ENCODE measurements around the gene B3GALT5.
"Not testable (repeated sequence)": the region's sequence is repeated elsewhere in the genome, so short reads cannot be mapped to it uniquely, and the experiment has no call there.

Gene B3GALT5

DNA sequence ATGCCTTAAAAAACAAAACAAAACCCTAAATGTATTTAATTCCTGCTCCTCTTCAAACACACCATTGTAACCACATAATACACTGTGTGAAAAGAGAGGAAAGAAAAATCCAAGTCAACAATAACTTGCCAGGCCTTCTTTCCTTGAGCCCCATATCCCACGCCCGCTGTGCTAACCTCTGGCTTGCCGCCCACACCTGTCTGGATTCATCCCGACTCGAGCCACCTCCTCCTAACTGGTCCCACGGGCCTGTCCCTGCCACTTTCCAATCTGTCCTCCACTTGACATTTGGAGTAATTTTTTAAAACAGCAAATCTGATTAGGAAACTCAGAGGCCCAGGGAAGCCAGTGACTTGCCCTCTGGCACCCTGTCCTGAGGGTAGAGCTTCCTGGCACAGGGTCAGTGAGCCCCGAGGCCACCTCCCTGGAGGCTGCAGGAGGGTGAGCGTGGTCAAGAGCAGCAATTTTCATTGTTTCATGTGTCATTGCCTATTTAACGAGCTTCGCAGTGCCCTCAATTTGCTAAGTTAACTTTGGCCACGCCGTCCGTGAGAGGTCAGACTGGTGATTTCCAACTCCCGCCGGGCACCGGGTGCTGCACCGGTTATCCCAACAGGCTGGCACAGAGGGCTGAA, 54.1 kb downstream of the B3GALT5 start:
- no peak for DNase-seq (ENCODE audit: low spot score)

DNA sequence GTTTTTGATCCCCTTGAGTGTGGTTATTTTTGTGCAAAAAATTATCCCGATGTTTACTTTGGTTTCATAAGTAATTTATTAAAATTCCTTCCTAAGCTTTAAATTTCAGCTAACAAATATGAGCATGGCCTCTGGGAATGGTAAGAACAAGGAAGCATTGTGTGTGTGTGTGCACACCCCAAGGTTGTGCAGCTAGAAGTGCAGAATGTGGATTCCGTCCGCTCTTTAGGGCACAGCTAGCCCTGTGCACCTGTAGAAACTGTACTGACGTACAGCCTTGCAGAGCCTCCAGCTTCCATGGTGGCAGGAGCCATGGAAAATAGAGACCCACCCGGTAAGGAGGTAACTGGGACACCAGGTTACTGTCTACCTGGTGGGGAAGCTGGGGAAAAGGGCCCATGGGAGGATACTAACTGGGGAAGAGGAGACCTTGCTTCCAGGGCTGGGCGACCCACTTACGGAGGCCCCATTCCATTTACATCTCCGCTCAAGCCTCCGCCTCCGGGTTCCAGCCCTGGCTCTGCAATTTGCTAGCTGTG, 54.7 kb downstream of the B3GALT5 start:
- DNase-seq (ENCODE audit: low spot score), result no peak

- DNase-seq (ENCODE audit: low spot score), result no peak
These were observed 55.6 kb downstream of the B3GALT5 start for GRCh38 chr21:39668369-39668768.

DNA sequence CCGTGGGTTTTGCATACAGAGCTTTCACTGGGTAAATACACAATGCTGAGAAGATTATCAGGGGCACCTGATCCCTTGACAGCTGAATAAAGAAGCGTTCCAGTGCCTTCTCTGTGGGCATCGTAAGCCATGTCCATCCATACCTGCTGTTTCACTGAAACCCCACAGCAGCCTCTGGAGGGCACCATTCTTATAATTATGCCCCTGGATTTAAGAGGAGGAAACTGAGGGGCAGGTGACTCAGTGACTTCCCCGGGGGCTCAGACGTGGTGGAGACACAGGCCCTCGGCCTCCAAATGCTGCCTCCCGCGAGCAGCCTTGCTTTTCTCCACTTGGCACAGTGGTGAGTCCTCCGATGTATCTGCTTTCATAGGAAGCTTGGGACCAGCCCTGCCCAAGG, 56.7 kb downstream of the B3GALT5 start:
- DNase-seq (ENCODE audit: low spot score), result no peak

DNA sequence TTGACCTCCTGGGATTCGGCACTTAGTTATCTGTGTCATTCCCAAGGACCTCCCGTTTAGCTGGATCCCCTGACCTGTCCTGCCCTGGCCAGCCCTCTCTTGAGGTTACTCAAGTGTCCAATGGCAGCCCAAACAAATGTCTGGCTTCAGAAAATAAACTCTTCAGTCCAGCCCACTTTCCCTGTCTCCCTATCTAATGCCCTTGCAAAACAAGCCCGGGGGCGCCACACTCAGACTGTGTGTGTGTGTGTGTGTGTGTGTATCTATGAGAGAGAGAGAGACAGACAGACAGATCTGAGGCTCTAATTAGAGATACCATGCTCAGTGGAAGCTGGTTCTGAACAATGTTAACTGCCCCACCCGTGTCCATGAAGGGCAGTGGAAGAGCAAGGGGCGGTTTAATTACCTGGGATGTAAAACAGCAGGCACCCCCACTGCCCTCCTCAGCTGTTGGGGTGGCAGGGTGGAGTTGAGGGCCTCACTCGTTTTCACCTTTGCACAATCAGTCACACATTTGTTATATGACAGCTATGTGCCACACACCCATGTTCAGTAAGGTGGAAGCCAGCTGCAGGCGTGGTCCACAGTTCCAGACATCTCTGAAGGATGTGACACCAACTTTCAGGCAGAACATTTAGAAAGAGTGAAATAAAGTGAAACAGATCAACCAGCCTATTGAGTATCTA, 57.4 kb downstream of the B3GALT5 start:
- no peak for DNase-seq (ENCODE audit: low spot score)

GRCh38 chr21:39670701-39671100, 58.0 kb downstream of the B3GALT5 start:
- no peak for DNase-seq (ENCODE audit: low spot score)

- DNase-seq (ENCODE audit: low spot score), result no peak
These were observed 59.2 kb downstream of the B3GALT5 start for GRCh38 chr21:39671986-39672385.

DNA sequence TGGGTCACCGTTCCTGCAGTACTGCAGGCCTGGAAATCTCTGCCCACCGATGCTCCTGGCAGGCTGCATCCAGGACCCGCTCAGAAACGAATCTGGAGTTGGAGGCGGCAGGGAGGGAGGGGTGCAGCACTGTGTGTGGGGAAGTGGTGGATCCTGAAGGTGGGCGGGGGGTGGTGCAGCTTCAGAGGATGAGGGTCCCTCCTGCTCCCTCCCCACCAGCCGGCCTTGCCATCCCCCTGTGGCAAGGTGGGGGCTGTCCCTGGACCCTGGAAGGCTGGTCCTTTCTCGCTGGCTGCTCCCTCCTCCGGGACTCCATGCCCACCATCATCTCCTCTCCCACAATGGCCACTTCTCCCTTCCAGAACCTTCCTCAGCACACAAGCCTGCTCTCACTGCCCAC, 60.4 kb downstream of the B3GALT5 start:
- no peak for DNase-seq (ENCODE audit: low spot score)

- DNase-seq (ENCODE audit: low spot score), result no peak
These were observed 61.0 kb downstream of the B3GALT5 start for GRCh38 chr21:39673736-39674135.

- DNase-seq (ENCODE audit: low spot score), result no peak
These were observed 62.1 kb downstream of the B3GALT5 start for GRCh38 chr21:39674801-39675200.

DNA sequence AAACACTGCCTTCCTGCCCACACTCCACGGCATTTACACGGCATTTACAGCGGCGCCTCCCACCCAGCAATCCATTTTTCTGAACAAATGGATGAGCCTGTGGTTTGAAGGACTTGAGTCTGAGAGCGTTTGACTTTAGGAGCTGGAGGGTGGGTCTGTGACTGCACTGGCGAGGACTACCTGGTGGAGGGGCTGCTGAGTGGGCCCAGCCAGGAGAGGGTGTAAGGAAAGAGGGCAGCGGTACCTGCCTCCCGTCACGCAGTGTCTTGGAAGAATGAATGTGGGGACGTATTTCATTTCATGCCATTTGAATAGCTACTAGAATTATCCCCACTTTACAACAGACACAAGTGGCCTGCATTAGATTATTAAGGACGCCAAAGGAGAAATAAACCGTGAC, 62.9 kb downstream of the B3GALT5 start:
- DNase-seq (ENCODE audit: low spot score), result no peak

DNA sequence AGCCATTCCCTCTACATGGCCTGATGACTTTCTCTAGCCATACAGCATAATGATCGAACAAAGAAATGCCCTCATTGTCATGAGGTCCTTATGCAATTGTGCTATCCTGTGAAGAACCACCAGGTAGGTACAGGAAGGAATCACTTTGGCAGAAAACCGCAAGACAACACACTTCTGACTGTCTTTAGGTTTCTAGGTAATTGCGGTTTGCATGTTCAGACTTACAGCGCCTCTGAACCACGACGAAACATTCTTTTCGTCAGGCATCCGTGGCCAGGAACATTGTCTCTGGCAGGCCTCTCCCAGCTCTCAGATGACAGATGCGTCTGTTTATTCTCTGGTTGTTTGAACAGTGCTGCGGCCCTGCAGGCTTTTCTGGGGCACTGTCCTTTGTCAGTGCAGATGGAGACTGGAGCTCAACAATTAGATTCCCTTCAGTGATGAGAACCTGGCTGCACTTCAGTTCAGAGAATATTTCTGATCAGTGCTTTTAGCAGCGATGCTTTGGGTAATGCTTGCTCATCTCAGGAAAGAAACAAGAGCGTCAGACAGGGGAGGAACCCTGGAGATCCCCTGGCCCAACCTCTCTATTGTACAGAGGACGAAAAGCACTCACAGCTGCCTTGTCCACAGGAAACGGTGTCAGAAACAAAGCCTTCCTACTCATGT, 63.4 kb downstream of the B3GALT5 start:
- DNase-seq (ENCODE audit: low spot score), result no peak

DNA sequence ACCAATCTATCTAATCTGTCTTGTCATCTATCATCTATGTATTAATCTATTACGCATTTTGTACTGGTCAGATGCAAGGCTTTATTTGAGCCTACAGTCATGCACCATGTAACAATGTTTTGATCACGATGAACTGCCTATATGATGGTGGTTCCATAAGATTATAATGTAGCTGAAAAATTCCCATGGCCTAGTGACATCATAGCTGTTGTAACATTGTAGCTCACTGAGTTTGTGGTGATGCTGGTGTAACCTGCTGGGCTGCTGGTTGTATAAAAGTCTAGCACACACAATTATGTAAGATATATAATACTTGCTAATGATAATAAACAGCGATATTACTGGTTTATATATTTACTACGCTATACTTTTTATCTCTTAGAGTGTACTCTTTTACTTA, 67.5 kb downstream of the B3GALT5 start:
- DNase-seq (ENCODE audit: low spot score), result no peak

- no peak for DNase-seq (ENCODE audit: low spot score)
These were observed 68.5 kb downstream of the B3GALT5 start for GRCh38 chr21:39681257-39681656.

GRCh38 chr21:39681845-39682244, 69.1 kb downstream of the B3GALT5 start:
- no peak for DNase-seq (ENCODE audit: low spot score)

- DNase-seq (ENCODE audit: low spot score), result no peak
These were observed 72.5 kb downstream of the B3GALT5 start for GRCh38 chr21:39685236-39685635.

- no peak for DNase-seq (ENCODE audit: low spot score)
These were observed 73.3 kb downstream of the B3GALT5 start for GRCh38 chr21:39685991-39686390.

DNA sequence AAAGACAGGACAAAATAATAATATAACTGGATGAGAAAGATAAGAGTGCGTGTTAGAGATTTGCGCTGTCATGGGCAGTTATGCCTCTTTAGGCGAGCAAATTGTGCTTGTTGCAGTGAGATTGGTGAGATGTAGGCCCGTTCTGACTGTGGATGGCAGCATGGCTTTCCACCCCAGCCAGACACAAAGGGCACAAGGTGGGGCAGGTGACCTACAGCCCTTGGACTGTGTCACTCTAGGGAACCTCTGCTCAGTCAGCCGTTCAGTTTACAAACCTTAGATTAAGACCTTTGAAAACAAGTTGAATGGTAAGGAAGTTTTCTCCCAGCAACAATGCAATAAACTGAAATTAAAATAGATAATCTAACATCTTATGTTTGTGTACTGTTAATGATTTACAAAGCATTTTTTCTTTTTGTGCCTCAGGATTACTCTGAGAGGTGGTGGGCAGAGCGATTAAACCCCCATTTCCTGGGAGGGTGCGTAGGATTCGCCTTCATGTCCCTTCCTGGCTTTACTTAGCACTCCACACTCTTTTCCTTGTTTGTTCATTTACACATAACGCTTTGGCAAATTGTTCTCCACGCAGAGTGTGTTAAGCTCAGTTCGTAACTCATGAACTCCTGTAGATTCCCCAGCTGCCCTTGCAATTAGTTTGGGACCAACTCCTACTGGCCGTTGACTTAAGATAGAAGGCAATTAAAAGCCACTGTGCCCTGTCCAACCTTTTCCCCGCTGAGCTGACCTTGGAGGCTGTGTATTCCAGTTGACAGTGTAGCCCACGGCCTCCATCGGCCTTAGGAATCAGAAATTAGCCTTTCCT, 74.1 kb downstream of the B3GALT5 start:
- DNase-seq (ENCODE audit: low spot score), result no peak

DNA sequence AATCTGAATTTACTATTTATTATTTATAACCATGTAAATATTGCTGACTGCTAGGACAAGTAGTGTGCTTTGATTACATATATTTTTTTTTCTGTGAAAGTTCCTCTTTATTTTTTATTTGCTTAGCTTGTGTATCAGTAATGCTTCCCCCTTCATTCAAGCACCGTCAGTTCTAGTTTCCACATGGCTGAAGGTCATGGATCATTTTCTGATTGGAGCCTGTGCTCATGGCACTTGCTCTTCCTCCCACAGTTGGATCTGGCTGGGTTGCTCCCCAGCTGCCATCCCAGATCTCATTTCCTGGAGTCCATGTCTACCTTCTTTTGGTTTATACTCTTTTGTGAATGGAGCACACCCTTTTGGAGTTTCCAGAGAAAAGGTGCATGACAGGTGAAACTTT, 75.3 kb downstream of the B3GALT5 start:
- DNase-seq (ENCODE audit: low spot score), result no peak

DNA sequence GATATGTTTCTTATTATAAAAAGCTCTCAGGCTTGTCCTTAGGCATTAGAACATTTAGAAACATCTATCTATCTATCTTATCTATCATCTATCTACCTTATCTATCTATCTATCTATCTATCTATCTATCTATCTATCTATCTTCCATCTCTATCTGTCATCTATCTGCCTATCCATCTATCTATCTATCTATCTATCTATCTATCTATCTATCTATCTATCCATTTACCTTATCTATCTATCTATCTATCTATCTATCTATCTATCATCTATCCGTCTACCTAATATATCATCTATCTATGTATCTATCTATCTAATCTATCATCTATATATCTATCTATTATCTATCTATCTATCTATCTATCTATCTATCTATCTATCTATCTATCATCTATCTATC, 77.1 kb downstream of the B3GALT5 start:
- DNase-seq (ENCODE audit: low spot score), result not testable (repeated sequence)

- no peak for DNase-seq (ENCODE audit: low spot score)
These were observed 77.7 kb downstream of the B3GALT5 start for GRCh38 chr21:39690454-39690853.

DNA sequence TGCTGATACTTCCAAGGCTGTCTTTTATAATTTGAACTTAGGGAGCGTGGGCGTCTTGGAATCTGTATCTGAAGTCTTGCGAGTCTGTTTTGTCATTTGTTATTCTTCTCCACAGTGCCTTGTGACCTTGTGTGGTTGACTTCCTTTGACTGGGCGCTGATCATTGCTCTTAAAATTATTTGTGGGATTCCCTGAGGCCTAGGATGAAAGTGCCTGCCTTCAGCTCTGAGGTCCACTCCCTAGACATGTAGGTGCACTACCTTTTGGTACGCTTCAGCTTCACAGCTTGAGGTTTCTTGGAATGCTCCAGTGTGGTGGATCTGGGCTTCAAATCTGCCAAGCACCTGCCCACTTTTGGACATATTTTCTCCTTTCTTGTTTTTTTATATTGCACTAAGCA, 82.0 kb downstream of the B3GALT5 start:
- no peak for DNase-seq (ENCODE audit: low spot score)
